SK-N-MC (cell line): ENCODE data around the gene HAVCR2.

Experiments
- DNase-seq: peaks from one replicate; pipeline ENCODE4 v3.0.0-alpha.2; 2011; ENCODE audit warnings: low read depth, low spot score
- H3K27ac ChIP-seq: fragments of 200-600 bp; sonication (generic); 2 replicates; pipeline ENCODE4 v1.5.1; 2016; ENCODE audit warnings: mixed run types
- H3K36me3 ChIP-seq: fragments of 200-600 bp; sonication (generic); 2 replicates; pipeline ENCODE4 v1.6.1; 2017; ENCODE audit warnings: antibody characterized with exemption, low read length, mixed read lengths; ENCODE audit not compliant: insufficient read depth
- H3K4me3 ChIP-seq: fragments of 200-600 bp; sonication (generic); 2 replicates; pipeline ENCODE4 v1.5.1; 2016
- H3K9ac ChIP-seq: fragments of 200-600 bp; sonication (generic); 2 replicates; pipeline ENCODE4 v1.8.0; 2017; ENCODE audit warnings: mixed run types, mixed read lengths; ENCODE audit not compliant: insufficient read length
- H3K9me3 ChIP-seq: fragments of 200-600 bp; sonication (generic); 2 replicates; pipeline ENCODE4 v1.6.1; 2017; ENCODE audit warnings: low read depth, mild to moderate bottlenecking, antibody characterized with exemption, low read length, moderate library complexity, mixed read lengths
- EZH2 ChIP-seq: fragments of 200-600 bp; sonication (generic); IDR thresholded peaks from one replicate; pipeline ENCODE4 v1.6.1; 2017; ENCODE audit warnings: antibody characterized with exemption
- FOXP2 ChIP-seq: optimal IDR thresholded peaks from 2 replicates; pipeline ENCODE3; 2011; ENCODE audit warnings: mild to moderate bottlenecking, moderate library complexity; ENCODE audit not compliant: insufficient read depth; ENCODE audit errors: extremely low read length, control extremely low read depth
- POLR2AphosphoS5 ChIP-seq: IDR thresholded peaks from 2 replicates; pipeline ENCODE4 v1.6.1; 2012; ENCODE audit warnings: mild to moderate bottlenecking, low read depth, low read length, borderline replicate concordance

Gene HAVCR2

DNA sequence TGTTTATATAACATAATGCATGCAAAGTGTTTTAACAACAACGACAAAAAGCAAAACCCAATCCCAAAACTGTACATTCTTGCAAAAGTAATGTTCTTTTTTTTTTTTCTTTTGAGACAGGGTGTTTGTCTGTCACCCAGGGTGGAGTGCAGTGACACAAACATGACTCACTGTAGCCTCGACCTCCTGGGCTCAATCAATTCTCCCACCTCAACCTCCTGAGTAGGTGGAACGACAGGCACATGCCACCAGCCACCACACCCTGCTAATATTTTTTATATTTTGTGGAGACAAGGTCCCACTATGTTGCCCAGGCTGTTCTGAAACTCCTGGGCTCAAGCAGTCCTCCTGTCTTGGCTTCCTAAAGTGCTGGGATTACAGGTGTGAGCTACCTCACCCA is 36.3 kb downstream of the HAVCR2 start:
- no peak overlapping the region for H3K4me3 ChIP-seq
- no peaks in the 10 kb centered on the region for H3K9me3 ChIP-seq
- DNase-seq: no peak
- H3K27ac ChIP-seq: no peak overlapping the region
- H3K36me3 ChIP-seq: no peaks in the 10 kb centered on the region
- TF ChIP-seq FOXP2: no peak
- TF ChIP-seq EZH2: no peak
- TF ChIP-seq POLR2AphosphoS5: no peak
- no peak overlapping the region for H3K9ac ChIP-seq

DNA sequence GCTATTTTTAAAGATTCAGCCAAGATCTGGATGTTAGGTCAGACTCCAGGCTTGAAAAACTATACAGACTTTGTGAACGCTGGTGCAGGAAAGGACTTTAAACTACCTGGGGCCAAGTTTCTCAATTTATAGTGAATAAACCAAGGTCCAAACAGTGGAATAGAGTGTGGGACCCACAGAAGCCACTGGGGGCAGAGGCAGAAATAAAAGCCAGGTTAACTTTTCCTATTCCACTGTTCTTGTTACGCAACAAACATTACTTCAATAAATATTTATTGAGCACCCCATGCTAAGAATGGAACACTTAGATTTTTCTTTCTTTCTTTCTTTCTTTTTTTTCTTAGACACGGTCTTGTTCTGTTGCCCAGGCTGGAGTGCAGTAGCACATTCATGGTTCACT is 38.9 kb downstream of the HAVCR2 start:
- no peak for DNase-seq
- Histone ChIP-seq H3K36me3 (no peaks in the 10 kb centered on the region), H3K27ac (no peak overlapping the region), H3K9me3 (no peaks in the 10 kb centered on the region), H3K9ac (no peak overlapping the region), H3K4me3 (no peak overlapping the region)
- no peak for TF ChIP-seq EZH2
- TF ChIP-seq FOXP2: no peak
- TF ChIP-seq POLR2AphosphoS5: no peak

DNA sequence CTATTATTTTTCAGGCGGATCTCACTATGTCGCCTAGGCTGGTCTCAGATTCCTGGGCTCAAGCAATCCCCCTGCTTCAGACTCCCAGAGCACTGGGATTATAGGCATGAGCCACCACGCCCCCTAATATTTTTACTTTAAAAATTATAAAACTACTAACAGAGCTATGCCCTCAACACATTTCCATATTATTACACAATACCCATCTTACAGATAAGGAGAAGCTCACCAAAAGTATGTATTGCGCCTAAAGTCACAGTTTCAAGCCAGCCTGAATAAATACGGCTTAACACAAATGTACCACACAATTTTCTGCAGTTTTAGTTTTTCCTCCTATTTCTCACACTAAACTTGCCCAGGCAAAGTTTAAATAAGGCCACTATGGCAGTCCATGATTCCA is 40.1 kb downstream of the HAVCR2 start:
- no peak overlapping the region for H3K4me3 ChIP-seq
- no peak for DNase-seq
- H3K27ac ChIP-seq: no peak overlapping the region
- H3K9me3 ChIP-seq: no peaks in the 10 kb centered on the region
- H3K9ac ChIP-seq: no peak overlapping the region
- no peaks in the 10 kb centered on the region for H3K36me3 ChIP-seq
- TF ChIP-seq POLR2AphosphoS5 (no peak), EZH2 (no peak), FOXP2 (no peak)

DNA sequence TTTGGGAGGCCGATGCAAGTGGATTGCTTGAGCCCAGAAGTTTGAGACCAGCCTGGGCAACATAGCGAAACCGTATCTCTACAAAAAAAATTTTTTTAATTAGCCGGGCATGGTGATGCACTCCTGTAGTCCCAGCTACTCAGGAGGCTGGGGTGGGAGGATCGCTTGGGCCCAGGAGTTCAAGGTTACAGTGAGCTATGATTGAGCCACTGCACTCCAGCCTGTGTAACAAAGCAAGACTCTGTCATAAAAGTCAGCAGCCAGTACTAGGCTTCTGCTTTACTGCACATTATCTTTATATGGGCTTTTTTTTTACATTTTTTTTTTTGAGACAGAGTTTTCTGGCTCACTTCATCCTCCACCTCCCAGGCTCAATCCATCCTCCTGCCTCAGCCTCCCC is 40.5 kb downstream of the HAVCR2 start:
- H3K27ac ChIP-seq: no peak overlapping the region

DNA sequence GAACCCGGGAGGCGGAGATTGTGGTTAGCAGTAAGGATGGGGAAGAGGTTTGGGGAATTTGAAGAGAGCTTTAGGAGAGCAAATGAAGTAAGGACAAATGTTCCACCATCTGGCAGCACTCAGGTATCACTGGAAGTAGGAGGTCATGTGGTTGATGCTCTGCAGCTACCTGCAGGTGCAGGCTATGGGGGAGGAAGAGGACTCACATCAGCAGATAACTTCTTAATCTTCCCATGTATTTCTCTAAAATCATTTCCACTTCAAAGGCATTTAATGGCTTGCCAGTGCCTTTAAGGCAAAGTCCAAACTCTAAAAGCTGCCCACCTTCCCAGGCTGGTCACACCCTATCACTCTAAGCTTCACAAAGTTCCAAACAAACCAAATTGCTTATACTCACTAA is 41.8 kb downstream of the HAVCR2 start:
- no peak for TF ChIP-seq FOXP2
- no peak for TF ChIP-seq POLR2AphosphoS5
- Histone ChIP-seq H3K27ac (no peak overlapping the region), H3K9ac (no peak overlapping the region), H3K4me3 (no peak overlapping the region), H3K36me3 (no peaks in the 10 kb centered on the region), H3K9me3 (no peaks in the 10 kb centered on the region)
- DNase-seq: no peak

More for the DNA sequence above, 40.5 kb downstream of the HAVCR2 start:
- no peak overlapping the region for H3K9ac ChIP-seq
- H3K4me3 ChIP-seq: no peak overlapping the region
- TF ChIP-seq POLR2AphosphoS5 (no peak), EZH2 (no peak), FOXP2 (no peak)
- no peak for DNase-seq
- no peaks in the 10 kb centered on the region for H3K36me3 ChIP-seq
- H3K9me3 ChIP-seq: no peaks in the 10 kb centered on the region

DNA sequence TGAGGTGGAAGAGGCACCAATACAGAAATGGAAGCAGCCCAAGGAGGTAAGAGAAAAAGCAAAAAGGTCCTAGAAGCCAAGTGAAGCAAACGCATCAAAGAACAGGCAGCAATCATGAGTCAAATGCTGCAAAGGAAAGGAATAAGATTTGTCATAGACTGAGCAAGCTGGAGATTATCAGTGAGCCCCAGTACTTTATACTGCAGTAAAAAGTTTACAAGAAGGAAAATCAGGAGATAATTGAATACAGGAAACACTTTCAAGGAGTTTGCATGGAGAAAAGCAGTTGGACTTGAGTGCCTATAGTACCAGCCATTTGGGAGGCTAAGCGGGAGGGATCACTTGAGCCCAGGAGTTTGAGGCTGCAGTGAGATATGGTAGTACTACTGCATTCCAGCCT is 42.8 kb downstream of the HAVCR2 start:
- Histone ChIP-seq H3K4me3 (no peak overlapping the region), H3K27ac (no peak overlapping the region), H3K36me3 (no peaks in the 10 kb centered on the region), H3K9me3 (no peaks in the 10 kb centered on the region), H3K9ac (no peak overlapping the region)
- TF ChIP-seq EZH2: no peak
- TF ChIP-seq POLR2AphosphoS5: no peak
- TF ChIP-seq FOXP2: no peak
- no peak for DNase-seq

DNA sequence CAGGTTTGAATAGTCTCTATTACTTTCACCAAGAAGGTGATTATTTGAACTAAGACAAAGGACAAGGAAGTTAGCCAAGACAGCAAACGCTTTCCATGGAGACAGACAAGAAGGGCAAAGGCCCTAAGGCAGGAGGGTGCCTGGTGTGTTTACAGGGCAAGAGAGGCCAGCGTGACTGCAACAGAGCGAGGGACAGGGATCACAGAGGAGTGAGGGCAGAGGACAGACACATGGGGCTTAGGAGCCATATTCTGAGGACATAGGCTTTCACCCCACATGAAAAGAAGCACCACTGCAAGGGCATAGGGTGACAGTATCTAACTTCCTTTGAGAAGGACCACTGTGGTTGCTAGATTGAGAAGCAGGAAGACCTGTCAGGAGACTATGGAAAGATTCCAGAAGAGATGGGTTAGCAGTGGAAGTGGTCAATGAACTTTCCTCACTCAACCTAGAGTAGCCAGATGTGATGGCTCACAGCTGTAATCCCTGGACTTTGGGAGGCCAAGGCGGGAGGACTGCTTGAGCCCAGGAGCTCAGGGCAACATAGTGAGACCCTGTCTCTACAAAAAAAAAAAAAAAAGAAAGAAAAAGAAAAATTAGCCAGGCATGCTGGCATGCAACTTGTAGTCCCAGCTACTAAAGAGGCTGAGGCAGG is 44.9 kb downstream of the HAVCR2 start:
- no peaks in the 10 kb centered on the region for H3K9me3 ChIP-seq
- TF ChIP-seq EZH2: no peak
- no peak for TF ChIP-seq FOXP2
- no peak for TF ChIP-seq POLR2AphosphoS5
- no peak overlapping the region for H3K9ac ChIP-seq
- H3K27ac ChIP-seq: no peak overlapping the region
- DNase-seq: no peak
- H3K36me3 ChIP-seq: no peaks in the 10 kb centered on the region
- no peak overlapping the region for H3K4me3 ChIP-seq

DNA sequence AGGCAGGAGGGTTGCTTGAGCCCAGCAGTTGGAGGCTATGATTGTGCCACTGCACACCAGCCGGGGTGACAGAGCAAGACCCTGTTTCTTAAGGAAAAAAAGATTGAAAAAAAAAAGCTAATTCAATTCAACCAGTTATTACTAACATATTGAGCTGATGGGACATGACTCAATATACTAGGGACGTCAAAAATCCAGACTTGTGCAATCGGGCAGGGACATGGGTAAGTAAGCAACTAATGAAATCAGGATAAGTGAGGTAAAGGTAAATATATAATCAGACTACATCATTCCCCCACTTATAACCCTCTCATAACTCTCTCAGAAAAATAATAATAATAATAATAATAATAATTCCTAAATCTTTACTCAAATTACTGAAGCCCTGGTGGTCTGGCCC is 49.0 kb downstream of the HAVCR2 start:
- H3K9me3 ChIP-seq: no peaks in the 10 kb centered on the region
- H3K4me3 ChIP-seq: no peak overlapping the region
- no peak for DNase-seq
- TF ChIP-seq POLR2AphosphoS5 (no peak), FOXP2 (no peak), EZH2 (no peak)
- no peak overlapping the region for H3K27ac ChIP-seq
- H3K9ac ChIP-seq: no peak overlapping the region
- no peaks in the 10 kb centered on the region for H3K36me3 ChIP-seq

DNA sequence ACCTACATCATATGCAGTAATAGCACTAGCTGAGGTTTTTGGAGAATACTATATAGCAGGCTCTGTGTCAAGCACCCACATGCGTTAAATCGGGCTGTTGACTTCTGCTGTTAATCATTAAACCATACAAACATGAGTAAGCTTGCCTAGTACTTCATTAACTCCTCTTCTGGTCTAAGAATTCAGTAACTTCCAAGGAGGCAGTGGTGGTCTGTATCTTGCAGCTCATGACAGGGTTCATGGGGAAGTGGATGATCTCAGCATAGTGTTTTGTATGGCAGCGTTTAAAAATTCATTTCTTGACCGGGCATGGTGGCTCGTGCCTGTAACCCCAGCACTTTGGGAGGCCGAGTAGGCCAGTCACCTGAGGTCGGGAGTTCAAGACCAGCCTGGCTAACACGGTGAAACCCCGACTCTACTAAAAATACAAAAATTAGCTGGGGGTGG is 49.7 kb downstream of the HAVCR2 start, which contains the start of gene HAVCR1:
TSS of gene HAVCR1 (minus strand) at position 24 of the 447 bp plus-strand sequence. CDS start 1,173 bp downstream, outside the sequence.
- no peak for DNase-seq
- H3K9me3 ChIP-seq: no peaks in the 10 kb centered on the region
- TF ChIP-seq EZH2: no peak
- no peak for TF ChIP-seq FOXP2
- TF ChIP-seq POLR2AphosphoS5: no peak
- H3K4me3 ChIP-seq: no peak within 1 kb of the TSS
- no peak within 1 kb of the TSS for H3K27ac ChIP-seq
- no peaks in the 10 kb centered on the region for H3K36me3 ChIP-seq
- H3K9ac ChIP-seq: no peak within 1 kb of the TSS
